ENCODE measurements around the gene GHR.
"Not testable (repeated sequence)": the region's sequence is repeated elsewhere in the genome, so short reads cannot be mapped to it uniquely, and the experiment has no call there.

GHR gene

GRCh38 chr5:42701351-42702059 lies 278.3 kb downstream of the GHR start:
- no peak overlapping the region for H3K4me3 ChIP-seq (ENCODE audit: insufficient read depth, low read depth, low read length)
- H3K27me3 ChIP-seq (ENCODE audit: control insufficient read depth, insufficient read depth, low read length, poor library complexity, severe bottlenecking): no peaks in the 10 kb centered on the region
- 91 to 98% methylated on average over 6 of the region's 7 CpGs for WGBS, 2 experiments

GRCh38 chr5:42703238-42703637 lies 280.0 kb downstream of the GHR start:
- Histone ChIP-seq H3K4me3 (ENCODE audit: insufficient read depth, low read depth, low read length) (no peak overlapping the region), H3K27ac (ENCODE audit: insufficient read depth, low read depth, low read length, poor library complexity, severe bottlenecking) (no peak overlapping the region), H3K4me1 (ENCODE audit: control insufficient read depth, insufficient read depth, low read length) (no peaks in the 10 kb centered on the region), H3K9me3 (ENCODE audit: control insufficient read depth, low read length) (no peaks in the 10 kb centered on the region), H3K36me3 (ENCODE audit: control insufficient read depth, insufficient read depth, low read length) (no peaks in the 10 kb centered on the region), H3K27me3 (ENCODE audit: control insufficient read depth, insufficient read depth, low read length, poor library complexity, severe bottlenecking) (no peaks in the 10 kb centered on the region)
- WGBS, 2 experiments: 57% methylated on average over 1 of the region's 1 CpG; no CpG with 5 or more reads in 1 of the 2 experiments

More at GRCh38 chr5:42701351-42702059, 278.3 kb downstream of the GHR start:
- no peaks in the 10 kb centered on the region for H3K9me3 ChIP-seq (ENCODE audit: control insufficient read depth, low read length)
- H3K27ac ChIP-seq (ENCODE audit: insufficient read depth, low read depth, low read length, poor library complexity, severe bottlenecking): no peak overlapping the region
- H3K4me1 ChIP-seq (ENCODE audit: control insufficient read depth, insufficient read depth, low read length): no peaks in the 10 kb centered on the region
- no peaks in the 10 kb centered on the region for H3K36me3 ChIP-seq (ENCODE audit: control insufficient read depth, insufficient read depth, low read length)

GRCh38 chr5:42715785-42716184 lies 292.5 kb downstream of the GHR start:
- no peaks in the 10 kb centered on the region for H3K4me1 ChIP-seq (ENCODE audit: control insufficient read depth, insufficient read depth, low read length)
- H3K27me3 ChIP-seq (ENCODE audit: control insufficient read depth, insufficient read depth, low read length, poor library complexity, severe bottlenecking): no peaks in the 10 kb centered on the region
- no peaks in the 10 kb centered on the region for H3K36me3 ChIP-seq (ENCODE audit: control insufficient read depth, insufficient read depth, low read length)
- H3K9me3 ChIP-seq (ENCODE audit: control insufficient read depth, low read length): no peaks in the 10 kb centered on the region
- no peak overlapping the region for H3K27ac ChIP-seq (ENCODE audit: insufficient read depth, low read depth, low read length, poor library complexity, severe bottlenecking)
- WGBS, 2 experiments: 87 to 95% methylated on average over 3 of the region's 3 CpGs
- H3K4me3 ChIP-seq (ENCODE audit: insufficient read depth, low read depth, low read length): no peak overlapping the region

- H3K4me3 ChIP-seq (ENCODE audit: insufficient read depth, low read depth, low read length): no peak overlapping the region
- H3K27ac ChIP-seq (ENCODE audit: insufficient read depth, low read depth, low read length, poor library complexity, severe bottlenecking): no peak overlapping the region
- H3K27me3 ChIP-seq (ENCODE audit: control insufficient read depth, insufficient read depth, low read length, poor library complexity, severe bottlenecking): no peaks in the 10 kb centered on the region
- H3K9me3 ChIP-seq (ENCODE audit: control insufficient read depth, low read length): no peaks in the 10 kb centered on the region
- H3K4me1 ChIP-seq (ENCODE audit: control insufficient read depth, insufficient read depth, low read length): no peaks in the 10 kb centered on the region
- 97% methylated on average over 4 of the region's 4 CpGs for WGBS, 2 experiments
- no peaks in the 10 kb centered on the region for H3K36me3 ChIP-seq (ENCODE audit: control insufficient read depth, insufficient read depth, low read length)
Measured at GRCh38 chr5:42718591-42718990, 295.4 kb downstream of the GHR start.

- Histone ChIP-seq H3K4me3 (ENCODE audit: insufficient read depth, low read depth, low read length) (no peak overlapping the region), H3K27me3 (ENCODE audit: control insufficient read depth, insufficient read depth, low read length, poor library complexity, severe bottlenecking) (no peaks in the 10 kb centered on the region), H3K4me1 (ENCODE audit: control insufficient read depth, insufficient read depth, low read length) (no peaks in the 10 kb centered on the region), H3K36me3 (ENCODE audit: control insufficient read depth, insufficient read depth, low read length) (no peaks in the 10 kb centered on the region), H3K27ac (ENCODE audit: insufficient read depth, low read depth, low read length, poor library complexity, severe bottlenecking) (no peak overlapping the region), H3K9me3 (ENCODE audit: control insufficient read depth, low read length) (no peaks in the 10 kb centered on the region)
- 91 to 92% methylated on average over 2 of the region's 2 CpGs for WGBS, 2 experiments
Measured at GRCh38 chr5:42719034-42719433, 295.8 kb downstream of the GHR start.

- Histone ChIP-seq H3K9me3 (ENCODE audit: control insufficient read depth, low read length) (no peaks in the 10 kb centered on the region), H3K36me3 (ENCODE audit: control insufficient read depth, insufficient read depth, low read length) (no peaks in the 10 kb centered on the region), H3K4me1 (ENCODE audit: control insufficient read depth, insufficient read depth, low read length) (no peaks in the 10 kb centered on the region), H3K27me3 (ENCODE audit: control insufficient read depth, insufficient read depth, low read length, poor library complexity, severe bottlenecking) (no peaks in the 10 kb centered on the region), H3K27ac (ENCODE audit: insufficient read depth, low read depth, low read length, poor library complexity, severe bottlenecking) (no peak overlapping the region), H3K4me3 (ENCODE audit: insufficient read depth, low read depth, low read length) (no peak overlapping the region)
- 91 to 97% methylated on average over 4 to 6 of the region's 6 CpGs for WGBS, 2 experiments
Measured at GRCh38 chr5:42720251-42720650, 297.0 kb downstream of the GHR start.

GRCh38 chr5:42721484-42721883 lies 298.2 kb downstream of the GHR start:
- no peak overlapping the region for H3K27ac ChIP-seq (ENCODE audit: insufficient read depth, low read depth, low read length, poor library complexity, severe bottlenecking)
- no peaks in the 10 kb centered on the region for H3K4me1 ChIP-seq (ENCODE audit: control insufficient read depth, insufficient read depth, low read length)
- H3K4me3 ChIP-seq (ENCODE audit: insufficient read depth, low read depth, low read length): no peak overlapping the region
- H3K9me3 ChIP-seq (ENCODE audit: control insufficient read depth, low read length): no peaks in the 10 kb centered on the region
- no peaks in the 10 kb centered on the region for H3K27me3 ChIP-seq (ENCODE audit: control insufficient read depth, insufficient read depth, low read length, poor library complexity, severe bottlenecking)
- H3K36me3 ChIP-seq (ENCODE audit: control insufficient read depth, insufficient read depth, low read length): no peaks in the 10 kb centered on the region

- H3K4me3 ChIP-seq (ENCODE audit: insufficient read depth, low read depth, low read length); H3K4me1 ChIP-seq (ENCODE audit: control insufficient read depth, insufficient read depth, low read length); H3K27me3 ChIP-seq (ENCODE audit: control insufficient read depth, insufficient read depth, low read length, poor library complexity, severe bottlenecking); H3K9me3 ChIP-seq (ENCODE audit: control insufficient read depth, low read length); H3K27ac ChIP-seq (ENCODE audit: insufficient read depth, low read depth, low read length, poor library complexity, severe bottlenecking); H3K36me3 ChIP-seq (ENCODE audit: control insufficient read depth, insufficient read depth, low read length): not testable (repeated sequence)
- 92 to 96% methylated on average over 13 to 20 of the region's 24 CpGs for WGBS, 2 experiments
Measured at GRCh38 chr5:42734531-42735058, 311.4 kb downstream of the GHR start.

GRCh38 chr5:42740920-42741319 lies 317.7 kb downstream of the GHR start:
- Histone ChIP-seq H3K4me3 (ENCODE audit: insufficient read depth, low read depth, low read length) (no peak overlapping the region), H3K9me3 (ENCODE audit: control insufficient read depth, low read length) (no peaks in the 10 kb centered on the region), H3K27ac (ENCODE audit: insufficient read depth, low read depth, low read length, poor library complexity, severe bottlenecking) (no peak overlapping the region), H3K36me3 (ENCODE audit: control insufficient read depth, insufficient read depth, low read length) (no peaks in the 10 kb centered on the region), H3K4me1 (ENCODE audit: control insufficient read depth, insufficient read depth, low read length) (no peaks in the 10 kb centered on the region), H3K27me3 (ENCODE audit: control insufficient read depth, insufficient read depth, low read length, poor library complexity, severe bottlenecking) (no peaks in the 10 kb centered on the region)
- WGBS, 2 experiments: 100% methylated on average over 1 of the region's 1 CpG

- H3K36me3 ChIP-seq (ENCODE audit: control insufficient read depth, insufficient read depth, low read length): no peaks in the 10 kb centered on the region
- no peaks in the 10 kb centered on the region for H3K9me3 ChIP-seq (ENCODE audit: control insufficient read depth, low read length)
- no peaks in the 10 kb centered on the region for H3K4me1 ChIP-seq (ENCODE audit: control insufficient read depth, insufficient read depth, low read length)
- H3K4me3 ChIP-seq (ENCODE audit: insufficient read depth, low read depth, low read length): no peak overlapping the region
- 28 to 33% methylated on average over 3 to 4 of the region's 4 CpGs for WGBS, 2 experiments
- H3K27me3 ChIP-seq (ENCODE audit: control insufficient read depth, insufficient read depth, low read length, poor library complexity, severe bottlenecking): no peaks in the 10 kb centered on the region
- H3K27ac ChIP-seq (ENCODE audit: insufficient read depth, low read depth, low read length, poor library complexity, severe bottlenecking): no peak overlapping the region
Measured at GRCh38 chr5:42745426-42745825, 322.2 kb downstream of the GHR start.

All from ectodermal cell (in vitro differentiated cells).